GM19035 (cell line): ENCODE data around the gene CYP2A13.
"Not testable (repeated sequence)": the region's sequence is repeated elsewhere in the genome, so short reads cannot be mapped to it uniquely, and the experiment has no call there.

Experiments
- ATAC-seq: cut with Tn5 transposase; IDR thresholded peaks from one replicate; pipeline ENCODE4 v1.9.1; 2021; ENCODE audit not compliant: unreplicated experiment

CYP2A13 gene

GRCh38 chr19:41088151-41088550, at the start of gene CYP2A13:
CYP2A13 (plus strand) TSS chr19:41088451; CDS start chr19:41088472, 21 bp downstream.
- ATAC-seq: no peak

- no peak for ATAC-seq
Measured at GRCh38 chr19:41039806-41040205, 48.4 kb upstream of the CYP2A13 start.

- ATAC-seq: not testable (repeated sequence)
Measured at GRCh38 chr19:41045095-41045494, 43.2 kb upstream of the CYP2A13 start.

GRCh38 chr19:41050426-41050825, 37.8 kb upstream of the CYP2A13 start:
- ATAC-seq: no peak

GRCh38 chr19:41052162-41052561, 36.1 kb upstream of the CYP2A13 start:
- ATAC-seq: not testable (repeated sequence)

- ATAC-seq: not testable (repeated sequence)
Measured at GRCh38 chr19:41053331-41053730, 34.9 kb upstream of the CYP2A13 start.

- ATAC-seq: no peak
Measured at GRCh38 chr19:41064974-41065569, 23.2 kb upstream of the CYP2A13 start.

- no peak for ATAC-seq
Measured at GRCh38 chr19:41076286-41076685, 12.0 kb upstream of the CYP2A13 start.

GRCh38 chr19:41083516-41083915, 4.7 kb upstream of the CYP2A13 start:
- ATAC-seq: no peak

- no peak for ATAC-seq
Measured at GRCh38 chr19:41085748-41086415, 2.4 kb upstream of the CYP2A13 start.

GRCh38 chr19:41089959-41090358, 1.7 kb downstream of the CYP2A13 start:
- ATAC-seq: no peak

- no peak for ATAC-seq
Measured at GRCh38 chr19:41095703-41096102, 7.5 kb downstream of the CYP2A13 start.

- ATAC-seq: no peak
Measured at GRCh38 chr19:41096353-41096752, 8.1 kb downstream of the CYP2A13 start.

GRCh38 chr19:41097302-41097701, 9.1 kb downstream of the CYP2A13 start:
- no peak for ATAC-seq

GRCh38 chr19:41098762-41099161, 10.5 kb downstream of the CYP2A13 start:
- no peak for ATAC-seq

GRCh38 chr19:41102210-41102609, 14.0 kb downstream of the CYP2A13 start:
- ATAC-seq: not testable (repeated sequence)

- no peak for ATAC-seq
Measured at GRCh38 chr19:41106177-41106576, 17.9 kb downstream of the CYP2A13 start.

GRCh38 chr19:41111296-41111695, 23.0 kb downstream of the CYP2A13 start:
- no peak for ATAC-seq

- ATAC-seq: no peak
Measured at GRCh38 chr19:41111750-41112295, 23.6 kb downstream of the CYP2A13 start.

GRCh38 chr19:41112728-41113290, 24.6 kb downstream of the CYP2A13 start:
- ATAC-seq: no peak

- ATAC-seq: no peak
Measured at GRCh38 chr19:41114132-41114531, 25.9 kb downstream of the CYP2A13 start, which contains the start of gene CYP2F1. CYP2F1 (plus strand) TSS chr19:41114432; CDS start chr19:41116189, 1,757 bp downstream.

- no peak for ATAC-seq
Measured at GRCh38 chr19:41116261-41116660, 28.0 kb downstream of the CYP2A13 start.
